Fibroblast of peridontal ligament (primary cell): ENCODE data around the gene NGB.
"Not testable (repeated sequence)": the region's sequence is repeated elsewhere in the genome, so short reads cannot be mapped to it uniquely, and the experiment has no call there.

Experiments used
- DNase-seq: peaks from one replicate; pipeline ENCODE4 v3.0.0-alpha.2; 2010; ENCODE audit errors: extremely low read depth

NGB gene

GRCh38 chr14:77271113-77271710 lies at the start of gene NGB:
Gene NGB, minus strand, starts transcription at chr14:77271206. Its CDS starts 269 bp downstream, at chr14:77270937.
- no peak for DNase-seq

- peak; percentile 74 for DNase-seq
Measured at GRCh38 chr14:77320238-77320935, 49.4 kb upstream of the NGB start, which contains the start of gene POMT2. Gene POMT2, minus strand, starts transcription at chr14:77320883. Its CDS starts 202 bp downstream, at chr14:77320681.

GRCh38 chr14:77319422-77319821 lies 48.4 kb upstream of the NGB start:
- DNase-seq: no peak

- DNase-seq: not testable (repeated sequence)
Measured at GRCh38 chr14:77318756-77319155, 47.8 kb upstream of the NGB start.

GRCh38 chr14:77318006-77318553 lies 47.1 kb upstream of the NGB start:
- DNase-seq: no peak

GRCh38 chr14:77316872-77317301 lies 45.9 kb upstream of the NGB start:
- DNase-seq: no peak

GRCh38 chr14:77316195-77316505 lies 45.1 kb upstream of the NGB start:
- DNase-seq: no peak

- no peak for DNase-seq
Measured at GRCh38 chr14:77314539-77315457, 43.8 kb upstream of the NGB start.

GRCh38 chr14:77314043-77314442 lies 43.0 kb upstream of the NGB start:
- peak; percentile 77 for DNase-seq

GRCh38 chr14:77313371-77313770 lies 42.4 kb upstream of the NGB start:
- DNase-seq: no peak

GRCh38 chr14:77311217-77311616 lies 40.2 kb upstream of the NGB start:
- no peak for DNase-seq

GRCh38 chr14:77310026-77310425 lies 39.0 kb upstream of the NGB start:
- DNase-seq: peak; percentile 36

GRCh38 chr14:77309131-77309530 lies 38.1 kb upstream of the NGB start:
- no peak for DNase-seq

- peak; percentile 50 for DNase-seq
Measured at GRCh38 chr14:77306851-77307496, 36.0 kb upstream of the NGB start.

GRCh38 chr14:77306416-77306815 lies 35.4 kb upstream of the NGB start:
- DNase-seq: no peak

- no peak for DNase-seq
Measured at GRCh38 chr14:77305696-77306095, 34.7 kb upstream of the NGB start.

- DNase-seq: peak; percentile 89
Measured at GRCh38 chr14:77303417-77304156, 32.6 kb upstream of the NGB start.

GRCh38 chr14:77302926-77303325 lies 31.9 kb upstream of the NGB start:
- no peak for DNase-seq

GRCh38 chr14:77301103-77301502 lies 30.1 kb upstream of the NGB start:
- peak; percentile 91 for DNase-seq

- DNase-seq: no peak
Measured at GRCh38 chr14:77299771-77300170, 28.8 kb upstream of the NGB start.

- no peak for DNase-seq
Measured at GRCh38 chr14:77296906-77297305, 25.9 kb upstream of the NGB start.
